NB4 (cell line): ENCODE results near the gene CA10.

ENCODE experiments used
- DNase-seq: peaks from one replicate; pipeline ENCODE4 v3.0.0; 2010; ENCODE audit warnings: low read depth
- H3K4me3 ChIP-seq: one replicate; pipeline ENCODE4 v1.5.1; 2011; ENCODE audit warnings: mild to moderate bottlenecking, low read depth, low read length, moderate library complexity
- MAX ChIP-seq: IDR thresholded peaks from 2 replicates; pipeline ENCODE4 v1.6.1; 2011; ENCODE audit warnings: low read depth, low read length
- MYC ChIP-seq: IDR thresholded peaks from 2 replicates; pipeline ENCODE4 v1.6.1; 2011; ENCODE audit warnings: low read depth, low read length
- POLR2A ChIP-seq: IDR thresholded peaks from 2 replicates; pipeline ENCODE4 v1.6.1; 2011; ENCODE audit warnings: mild to moderate bottlenecking; ENCODE audit not compliant: insufficient read length; ENCODE audit errors: extremely low read depth
- TF ChIP-seq, protein P1 (sequence below): IDR thresholded peaks from one replicate; pipeline ENCODE4 v1.5.1; 2012; ENCODE audit warnings: low read depth, low read length

CA10 gene

DNA sequence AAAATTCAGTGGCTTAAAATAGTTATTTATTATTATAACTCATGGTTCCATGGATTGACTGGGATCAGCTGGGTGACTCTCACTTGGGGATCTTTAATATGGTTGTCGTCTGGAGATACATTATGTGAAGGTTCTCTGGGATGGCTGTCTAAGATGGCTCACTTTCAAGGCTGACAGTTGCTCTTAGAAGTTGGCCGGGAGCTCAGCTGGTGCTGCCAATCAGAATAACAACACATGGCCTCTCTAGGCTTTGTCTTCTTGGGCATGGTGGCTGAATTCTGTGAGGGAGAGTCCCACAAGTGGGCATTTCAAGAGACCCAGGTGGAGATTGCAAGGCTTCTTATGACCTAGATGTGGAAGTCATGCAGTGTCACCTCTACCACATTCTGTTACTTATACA lies 269.7 kb downstream of the CA10 start:
- TF ChIP-seq MYC (no peak), MAX (no peak), POLR2A (no peak)
- TF ChIP-seq, protein P1, sequence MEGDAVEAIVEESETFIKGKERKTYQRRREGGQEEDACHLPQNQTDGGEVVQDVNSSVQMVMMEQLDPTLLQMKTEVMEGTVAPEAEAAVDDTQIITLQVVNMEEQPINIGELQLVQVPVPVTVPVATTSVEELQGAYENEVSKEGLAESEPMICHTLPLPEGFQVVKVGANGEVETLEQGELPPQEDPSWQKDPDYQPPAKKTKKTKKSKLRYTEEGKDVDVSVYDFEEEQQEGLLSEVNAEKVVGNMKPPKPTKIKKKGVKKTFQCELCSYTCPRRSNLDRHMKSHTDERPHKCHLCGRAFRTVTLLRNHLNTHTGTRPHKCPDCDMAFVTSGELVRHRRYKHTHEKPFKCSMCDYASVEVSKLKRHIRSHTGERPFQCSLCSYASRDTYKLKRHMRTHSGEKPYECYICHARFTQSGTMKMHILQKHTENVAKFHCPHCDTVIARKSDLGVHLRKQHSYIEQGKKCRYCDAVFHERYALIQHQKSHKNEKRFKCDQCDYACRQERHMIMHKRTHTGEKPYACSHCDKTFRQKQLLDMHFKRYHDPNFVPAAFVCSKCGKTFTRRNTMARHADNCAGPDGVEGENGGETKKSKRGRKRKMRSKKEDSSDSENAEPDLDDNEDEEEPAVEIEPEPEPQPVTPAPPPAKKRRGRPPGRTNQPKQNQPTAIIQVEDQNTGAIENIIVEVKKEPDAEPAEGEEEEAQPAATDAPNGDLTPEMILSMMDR: no peak
- no peak overlapping the region for H3K4me3 ChIP-seq
- no peak for DNase-seq

DNA sequence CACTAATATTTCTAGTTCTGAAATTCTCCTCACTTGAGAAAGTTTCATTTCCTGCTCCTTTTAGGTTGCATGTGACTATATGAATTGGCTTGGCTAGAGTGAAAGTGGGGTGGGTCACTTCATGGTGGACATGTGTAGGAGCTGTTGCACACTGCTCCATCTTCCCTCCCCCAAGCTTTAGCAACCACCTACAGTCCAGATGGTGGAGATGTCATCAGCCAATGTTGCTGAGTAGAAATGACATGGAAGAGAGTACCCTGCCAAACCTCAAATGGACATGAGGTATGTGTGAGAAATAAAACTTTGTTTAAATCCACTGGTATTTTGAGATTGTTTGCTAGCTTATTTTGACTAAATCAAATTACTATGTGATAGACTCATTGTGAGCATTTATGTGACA lies 281.5 kb downstream of the CA10 start:
- TF ChIP-seq, protein P1: no peak
- TF ChIP-seq MYC: no peak
- no peak for TF ChIP-seq MAX
- TF ChIP-seq POLR2A: no peak
- no peak overlapping the region for H3K4me3 ChIP-seq
- DNase-seq: no peak

GRCh38 chr17:51873302-51873701 lies 285.2 kb downstream of the CA10 start:
- DNase-seq: no peak
- no peak overlapping the region for H3K4me3 ChIP-seq
- TF ChIP-seq, protein P1: no peak
- TF ChIP-seq MAX (no peak), POLR2A (no peak), MYC (no peak)

- no peak overlapping the region for H3K4me3 ChIP-seq
- TF ChIP-seq, protein P1: no peak
- TF ChIP-seq MAX (no peak), POLR2A (no peak), MYC (no peak)
- DNase-seq: peak; percentile 26
Measured at GRCh38 chr17:51869387-51869786, 289.1 kb downstream of the CA10 start.

DNA sequence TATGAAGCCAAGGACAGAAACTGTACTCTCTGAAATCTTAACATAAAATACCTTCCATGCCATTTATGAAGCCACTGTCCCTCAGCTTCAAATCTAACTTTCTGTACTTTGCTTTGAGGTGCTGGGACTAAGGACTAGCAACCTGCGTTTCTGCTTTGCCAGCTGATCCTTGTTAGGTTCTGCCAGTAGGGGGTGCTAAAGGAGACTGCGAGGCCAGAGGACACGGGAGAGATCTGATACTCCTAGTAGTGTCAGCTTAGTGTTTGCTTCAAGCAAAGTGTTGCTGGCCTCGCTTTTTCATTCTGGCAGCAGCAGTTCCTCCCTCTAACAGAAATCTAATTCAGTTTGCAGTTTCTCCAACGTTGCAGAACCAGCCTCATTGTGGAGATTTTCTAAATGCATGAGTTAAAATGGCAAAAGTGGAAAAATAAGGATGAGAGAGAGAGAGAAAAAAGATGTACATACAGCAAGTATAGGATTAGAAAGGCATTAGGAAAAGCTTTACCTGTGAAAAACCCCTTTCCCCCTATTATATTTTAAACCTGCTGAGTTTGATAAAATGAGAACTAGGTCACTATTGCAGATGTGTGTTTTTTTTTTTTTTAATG lies 297.5 kb downstream of the CA10 start:
- TF ChIP-seq, protein P1: peak; percentile 78
- no peak for TF ChIP-seq MAX
- H3K4me3 ChIP-seq: no peak overlapping the region
- peak; percentile 53 for DNase-seq

GRCh38 chr17:51857052-51857597 lies 301.4 kb downstream of the CA10 start:
- TF ChIP-seq POLR2A (no peak), MAX (no peak), MYC (no peak)
- TF ChIP-seq, protein P1: no peak
- no peak for DNase-seq
- no peak overlapping the region for H3K4me3 ChIP-seq
